Epithelial cell of esophagus (primary cell): ENCODE measurements around the gene CENATAC.
A peak's percentile ranks its signal among the peaks of the same experiment; 100 is the strongest.
"Not testable (repeated sequence)": the region's sequence is repeated elsewhere in the genome, so short reads cannot be mapped to it uniquely, and the experiment has no call there.

ENCODE experiments used
- DNase-seq: peaks from one replicate; pipeline ENCODE4 v3.0.0; 2010; ENCODE audit warnings: low read depth
- H3K4me3 ChIP-seq: 2 replicates; pipeline ENCODE4 v1.5.1; 2011; ENCODE audit warnings: mild to moderate bottlenecking, low read length, control low read depth
- TF ChIP-seq, protein P1 (sequence below): IDR thresholded peaks from 2 replicates; pipeline ENCODE4 v1.5.1; 2011; ENCODE audit warnings: low read depth, mild to moderate bottlenecking, low read length, control low read depth, inconsistent platforms; ENCODE audit not compliant: insufficient read depth; ENCODE audit errors: missing control alignments

CENATAC gene, protein sequence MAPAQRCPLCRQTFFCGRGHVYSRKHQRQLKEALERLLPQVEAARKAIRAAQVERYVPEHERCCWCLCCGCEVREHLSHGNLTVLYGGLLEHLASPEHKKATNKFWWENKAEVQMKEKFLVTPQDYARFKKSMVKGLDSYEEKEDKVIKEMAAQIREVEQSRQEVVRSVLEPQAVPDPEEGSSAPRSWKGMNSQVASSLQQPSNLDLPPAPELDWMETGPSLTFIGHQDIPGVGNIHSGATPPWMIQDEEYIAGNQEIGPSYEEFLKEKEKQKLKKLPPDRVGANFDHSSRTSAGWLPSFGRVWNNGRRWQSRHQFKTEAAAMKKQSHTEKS

DNA sequence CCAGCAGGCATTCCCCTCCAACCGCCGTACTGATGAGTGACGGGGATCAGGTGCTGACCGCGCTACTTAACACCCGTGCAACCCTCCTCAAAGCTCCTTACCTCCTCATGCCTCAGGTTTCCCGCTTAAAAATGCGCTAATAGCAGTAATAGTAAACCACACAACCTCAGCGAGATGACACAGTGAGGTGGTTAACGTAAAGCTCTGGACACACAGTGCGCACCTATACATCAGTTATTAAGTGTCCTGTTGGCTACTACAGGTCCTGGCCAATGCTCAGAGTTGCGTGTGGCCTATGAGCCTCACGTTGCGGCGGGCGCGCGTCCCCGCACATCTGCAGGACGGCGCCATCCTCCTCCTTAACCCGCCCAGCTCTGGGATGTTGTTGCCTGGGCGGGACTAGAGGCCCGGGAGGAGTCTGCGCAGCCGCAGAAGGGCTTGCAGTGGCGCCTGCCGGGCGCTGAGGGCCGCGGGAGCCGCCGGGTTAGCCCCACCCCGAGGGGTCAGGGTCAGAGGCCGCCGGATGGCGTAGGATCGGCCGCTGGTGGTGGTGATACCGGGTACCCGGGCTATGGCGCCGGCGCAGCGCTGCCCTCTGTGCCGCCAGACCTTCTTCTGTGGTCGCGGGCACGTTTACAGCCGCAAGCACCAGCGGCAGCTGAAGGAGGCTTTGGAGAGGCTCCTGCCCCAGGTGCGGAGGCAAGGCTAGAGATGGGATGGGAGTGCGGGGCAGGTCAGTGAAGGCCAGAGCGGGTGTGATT is at the start of gene CENATAC:
CENATAC (plus strand) TSS at position 512 of the 761 bp plus-strand sequence; CDS start at position 572, 60 bp downstream.
- DNase-seq = peak; percentile 89
- peak within 1 kb of the TSS; percentile 84 for H3K4me3 ChIP-seq
- TF ChIP-seq, protein P1, sequence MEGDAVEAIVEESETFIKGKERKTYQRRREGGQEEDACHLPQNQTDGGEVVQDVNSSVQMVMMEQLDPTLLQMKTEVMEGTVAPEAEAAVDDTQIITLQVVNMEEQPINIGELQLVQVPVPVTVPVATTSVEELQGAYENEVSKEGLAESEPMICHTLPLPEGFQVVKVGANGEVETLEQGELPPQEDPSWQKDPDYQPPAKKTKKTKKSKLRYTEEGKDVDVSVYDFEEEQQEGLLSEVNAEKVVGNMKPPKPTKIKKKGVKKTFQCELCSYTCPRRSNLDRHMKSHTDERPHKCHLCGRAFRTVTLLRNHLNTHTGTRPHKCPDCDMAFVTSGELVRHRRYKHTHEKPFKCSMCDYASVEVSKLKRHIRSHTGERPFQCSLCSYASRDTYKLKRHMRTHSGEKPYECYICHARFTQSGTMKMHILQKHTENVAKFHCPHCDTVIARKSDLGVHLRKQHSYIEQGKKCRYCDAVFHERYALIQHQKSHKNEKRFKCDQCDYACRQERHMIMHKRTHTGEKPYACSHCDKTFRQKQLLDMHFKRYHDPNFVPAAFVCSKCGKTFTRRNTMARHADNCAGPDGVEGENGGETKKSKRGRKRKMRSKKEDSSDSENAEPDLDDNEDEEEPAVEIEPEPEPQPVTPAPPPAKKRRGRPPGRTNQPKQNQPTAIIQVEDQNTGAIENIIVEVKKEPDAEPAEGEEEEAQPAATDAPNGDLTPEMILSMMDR = no peak

DNA sequence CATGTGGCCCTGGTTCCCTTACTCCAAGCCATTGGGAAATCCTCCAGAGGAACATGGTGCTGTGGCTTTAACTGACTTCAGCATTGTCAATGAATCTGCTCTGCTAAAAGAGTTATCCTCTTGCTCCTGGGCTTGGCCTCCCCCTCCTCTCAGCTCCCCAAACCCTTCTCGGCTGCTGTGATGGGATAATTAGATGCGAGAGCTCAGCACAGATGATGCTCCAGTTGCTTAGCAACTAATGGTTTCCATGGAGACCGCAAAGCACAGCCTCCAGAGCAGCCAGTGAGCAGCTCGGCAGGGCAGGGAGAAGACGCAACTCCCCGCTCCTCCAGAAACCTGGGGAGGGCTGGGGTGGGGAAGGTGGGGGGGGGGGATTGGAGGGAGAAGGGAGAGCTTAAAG is 44.7 kb upstream of the CENATAC start:
- no peak overlapping the region for H3K4me3 ChIP-seq
- TF ChIP-seq, protein P1 = no peak
- DNase-seq = peak; percentile 17

DNA sequence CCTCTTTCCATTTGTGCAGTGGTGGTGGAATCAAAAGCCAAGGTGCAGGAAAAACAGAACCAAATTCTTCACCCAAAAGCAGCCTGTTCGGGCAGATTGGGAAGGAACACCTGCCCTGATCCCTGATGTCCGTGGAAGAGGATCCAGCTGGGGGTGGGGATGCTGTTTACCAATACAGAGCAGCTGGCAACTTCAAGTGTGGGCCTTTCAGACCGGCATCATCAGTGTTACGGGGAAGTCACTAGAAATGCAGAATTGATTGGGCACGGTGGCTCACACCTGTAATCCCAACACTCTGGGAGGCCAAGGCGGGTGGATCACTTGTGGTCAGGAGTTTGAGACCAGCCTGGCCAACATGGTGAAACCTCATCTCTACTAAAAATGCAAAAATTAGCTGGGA is 44.0 kb upstream of the CENATAC start:
- not testable (repeated sequence) for DNase-seq, H3K4me3 ChIP-seq

DNA sequence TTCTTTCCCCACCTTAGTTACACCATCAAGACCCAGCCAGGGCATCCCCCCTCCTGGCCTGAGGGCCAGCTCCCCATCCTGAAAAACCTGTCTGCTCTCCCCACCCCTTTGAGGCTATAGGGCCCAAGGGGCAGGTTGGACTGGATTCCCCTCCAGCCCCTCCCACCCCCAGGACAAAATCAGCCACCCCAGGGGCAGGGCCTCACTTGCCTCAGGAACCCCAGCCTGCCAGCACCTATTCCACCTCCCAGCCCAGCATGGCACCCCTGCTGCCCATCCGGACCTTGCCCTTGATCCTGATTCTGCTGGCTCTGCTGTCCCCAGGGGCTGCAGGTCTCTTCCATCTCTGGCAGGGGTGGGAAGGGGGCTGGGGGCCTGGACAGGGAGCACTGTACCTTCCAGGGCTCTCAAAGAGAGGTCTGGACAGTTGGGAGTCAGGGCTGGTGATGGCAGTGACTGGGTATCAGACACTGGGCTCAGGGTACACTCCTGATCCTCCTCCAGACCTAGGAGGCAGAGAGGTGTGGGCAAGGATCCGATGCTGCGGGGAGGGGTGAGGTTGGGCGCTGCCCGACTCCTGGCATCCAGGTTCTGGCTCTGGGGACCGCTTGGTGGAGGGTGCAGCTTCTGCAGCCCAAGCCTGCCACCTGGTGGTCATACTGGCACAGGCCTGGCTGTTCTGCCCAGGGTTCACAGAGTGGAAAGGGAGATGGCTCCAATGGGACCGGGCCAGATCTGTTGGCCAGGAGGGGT is 41.7 kb upstream of the CENATAC start, which contains the start of gene UPK2:
UPK2 (plus strand) TSS at position 205 of the 753 bp plus-strand sequence; CDS start at position 258, 53 bp downstream.
- peak; percentile 85 for DNase-seq
- no peak within 1 kb of the TSS for H3K4me3 ChIP-seq
- TF ChIP-seq, protein P1 = peak; percentile 96

DNA sequence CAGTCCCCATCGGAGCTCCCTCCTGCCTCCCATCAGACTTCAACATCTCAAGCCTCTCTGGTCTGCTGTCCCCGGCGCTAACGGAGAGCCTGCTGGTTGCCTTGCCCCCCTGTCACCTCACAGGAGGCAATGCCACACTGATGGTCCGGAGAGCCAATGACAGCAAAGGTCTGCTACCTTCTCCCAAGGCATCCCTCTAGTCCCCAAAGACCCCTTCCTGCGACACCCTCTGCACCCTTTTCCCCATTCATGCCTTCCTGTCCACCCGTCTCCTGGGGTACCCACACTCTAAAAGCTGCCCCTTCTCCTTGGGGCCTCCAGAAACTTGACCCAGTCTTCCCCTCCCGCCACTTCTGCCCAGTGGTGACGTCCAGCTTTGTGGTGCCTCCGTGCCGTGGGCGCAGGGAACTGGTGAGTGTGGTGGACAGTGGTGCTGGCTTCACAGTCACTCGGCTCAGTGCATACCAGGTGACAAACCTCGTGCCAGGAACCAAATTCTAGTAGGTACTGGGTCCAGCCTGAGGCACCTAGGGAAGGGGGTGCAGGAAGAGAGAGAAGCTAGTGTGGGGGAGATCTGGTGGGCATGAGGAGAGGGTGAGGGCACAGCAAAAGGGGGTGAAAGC is 41.0 kb upstream of the CENATAC start:
- TF ChIP-seq, protein P1 = no peak
- H3K4me3 ChIP-seq = no peak overlapping the region
- no peak for DNase-seq

DNA sequence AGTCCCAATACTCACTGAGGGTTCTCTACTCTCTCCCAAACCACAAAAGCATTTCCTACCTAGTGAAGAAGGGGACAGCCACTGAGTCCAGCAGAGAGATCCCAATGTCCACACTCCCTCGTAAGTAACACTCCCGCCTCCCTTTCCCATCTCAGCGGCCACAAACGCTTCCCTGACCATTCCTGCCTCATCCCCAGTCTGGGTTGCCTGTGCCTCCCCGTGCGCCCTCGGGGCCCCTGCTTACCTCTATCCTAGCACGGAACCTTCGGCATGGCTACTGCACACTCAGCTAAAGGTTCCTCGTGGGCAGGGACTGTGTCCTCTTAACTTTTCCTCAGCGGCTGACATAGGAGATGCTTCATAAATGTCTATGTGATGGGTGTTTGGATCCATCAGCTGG is 40.4 kb upstream of the CENATAC start:
- no peak overlapping the region for H3K4me3 ChIP-seq
- TF ChIP-seq, protein P1 = no peak
- DNase-seq = no peak
